ENCODE results near the gene ILKAP. TPM values are rescaled to one million over a fixed set of nuclear protein-coding genes. Genes with fewer than 3 reads are reported as not detected.

The ILKAP gene
- total RNA-seq, 2 experiments from 2014 or later = 42.1 to 43.3 TPM

- Mint-ChIP-seq H3K27ac (no peak overlapping the region), H3K36me3 (ENCODE audit: low read depth) (no peaks in the 10 kb centered on the region), H3K9me3 (no peaks in the 10 kb centered on the region), H3K4me1 (ENCODE audit: low read depth) (peaks cover 4% of the 10 kb centered on the region), H3K4me3 (no peak overlapping the region), H3K27me3 (peaks cover 45% of the 10 kb centered on the region)
- ATAC-seq (no peak), DNase-seq (no peak)
- ChIA-PET CTCF (interaction anchor here (0.7 to 1.5 kb wide), 2 partner anchors 17 to 27 kb away, joined by 3 to 5 read pairs; no protein-coding TSS in a partner anchor), POLR2A (interaction anchor here (0.7 to 2.3 kb wide), 2 partner anchors 10 to 35 kb away, joined by 3 to 8 read pairs; partner anchors contain the start of gene ILKAP)
- TF ChIP-seq CTCF (IDR thresholded peaks at IDR 0.05) = no peak
- intact Hi-C loops (cut with micrococcal nuclease) = no loop called here
Observed at GRCh38 chr2:238237431-238238135, 34.1 kb upstream of the ILKAP start.

GRCh38 chr2:238236571-238236970 is 33.1 kb upstream of the ILKAP start:
- Mint-ChIP-seq H3K4me3 (no peak overlapping the region), H3K36me3 (ENCODE audit: low read depth) (no peaks in the 10 kb centered on the region), H3K27me3 (peaks cover 41% of the 10 kb centered on the region), H3K9me3 (no peaks in the 10 kb centered on the region), H3K27ac (no peak overlapping the region), H3K4me1 (ENCODE audit: low read depth) (peaks cover 5% of the 10 kb centered on the region)
- intact Hi-C loops (cut with micrococcal nuclease) = no loop called here
- CTCF ChIA-PET = interaction anchor here (1.5 kb wide), 1 partner anchor 18 kb away, joined by 5 read pairs; no protein-coding TSS in a partner anchor
- no peak for ATAC-seq
- DNase-seq = no peak
- POLR2A ChIA-PET = interaction anchor here (1.1 to 2.3 kb wide), 2 partner anchors 11 to 34 kb away, joined by 3 to 8 read pairs; partner anchors contain the start of gene ILKAP
- TF ChIP-seq CTCF (IDR thresholded peaks at IDR 0.05) = no peak

- H3K9me3 Mint-ChIP-seq = no peaks in the 10 kb centered on the region
- ATAC-seq = no peak
- DNase-seq = no peak
- no peak overlapping the region for H3K4me3 Mint-ChIP-seq
- no peak for TF ChIP-seq CTCF (IDR thresholded peaks at IDR 0.05)
- H3K36me3 Mint-ChIP-seq (ENCODE audit: low read depth) = no peaks in the 10 kb centered on the region
- peaks cover 5% of the 10 kb centered on the region for H3K4me1 Mint-ChIP-seq (ENCODE audit: low read depth)
- intact Hi-C loops (cut with micrococcal nuclease) = no loop called here
- POLR2A ChIA-PET = interaction anchor here (1.0 to 1.1 kb wide), 3 partner anchors 11 to 68 kb away, joined by 3 read pairs; no protein-coding TSS in a partner anchor
- peaks cover 38% of the 10 kb centered on the region for H3K27me3 Mint-ChIP-seq
- CTCF ChIA-PET = interaction anchor here (1.5 kb wide), 1 partner anchor 18 kb away, joined by 5 read pairs; no protein-coding TSS in a partner anchor
- H3K27ac Mint-ChIP-seq = no peak overlapping the region
Observed at GRCh38 chr2:238235856-238236255, 32.4 kb upstream of the ILKAP start.

- peak overlapping the region; percentile 26 for H3K4me3 Mint-ChIP-seq
- ATAC-seq = no peak
- peaks cover 38% of the 10 kb centered on the region for H3K27me3 Mint-ChIP-seq
- H3K27ac Mint-ChIP-seq = no peak overlapping the region
- H3K36me3 Mint-ChIP-seq (ENCODE audit: low read depth) = no peaks in the 10 kb centered on the region
- H3K9me3 Mint-ChIP-seq = no peaks in the 10 kb centered on the region
- ChIA-PET CTCF (no interaction called here), POLR2A (interaction anchor here (1.0 kb wide), 2 partner anchors 12 to 68 kb away, joined by 3 read pairs; no protein-coding TSS in a partner anchor)
- H3K4me1 Mint-ChIP-seq (ENCODE audit: low read depth) = peaks cover 10% of the 10 kb centered on the region
- no peak for DNase-seq
- no peak for TF ChIP-seq CTCF (IDR thresholded peaks at IDR 0.05)
- intact Hi-C loops (cut with micrococcal nuclease) = no loop called here
Observed at GRCh38 chr2:238235331-238235732, 31.8 kb upstream of the ILKAP start.

- H3K27me3 Mint-ChIP-seq = peaks cover 34% of the 10 kb centered on the region
- no peaks in the 10 kb centered on the region for H3K9me3 Mint-ChIP-seq
- intact Hi-C loops (cut with micrococcal nuclease) = no loop called here
- peaks cover 2% of the 10 kb centered on the region for H3K36me3 Mint-ChIP-seq (ENCODE audit: low read depth)
- ChIA-PET CTCF (no interaction called here), POLR2A (interaction anchor here (0.9 kb wide), 1 partner anchor 8 kb away, joined by 3 read pairs; no protein-coding TSS in a partner anchor)
- ATAC-seq (no peak), DNase-seq (no peak)
- H3K4me3 Mint-ChIP-seq = peak overlapping the region; percentile 19
- peaks cover 9% of the 10 kb centered on the region for H3K4me1 Mint-ChIP-seq (ENCODE audit: low read depth)
- TF ChIP-seq CTCF (IDR thresholded peaks at IDR 0.05) = no peak
- no peak overlapping the region for H3K27ac Mint-ChIP-seq
Observed at GRCh38 chr2:238233625-238234024, 30.1 kb upstream of the ILKAP start.

All from activated CD8-positive, alpha-beta T cell treated with anti-CD3 and anti-CD28 coated beads for 36 hours (primary cell).